Medulla oblongata (tissue), 1 donor: ENCODE data around the gene SHISA2.
A peak's percentile ranks its signal among the peaks of the same experiment; 100 is the strongest.

Experiments
- DNase-seq: peaks from one replicate; pipeline ENCODE4 v3.0.0-alpha.2; 2015; ENCODE audit errors: extremely low spot score

SHISA2 gene

DNA sequence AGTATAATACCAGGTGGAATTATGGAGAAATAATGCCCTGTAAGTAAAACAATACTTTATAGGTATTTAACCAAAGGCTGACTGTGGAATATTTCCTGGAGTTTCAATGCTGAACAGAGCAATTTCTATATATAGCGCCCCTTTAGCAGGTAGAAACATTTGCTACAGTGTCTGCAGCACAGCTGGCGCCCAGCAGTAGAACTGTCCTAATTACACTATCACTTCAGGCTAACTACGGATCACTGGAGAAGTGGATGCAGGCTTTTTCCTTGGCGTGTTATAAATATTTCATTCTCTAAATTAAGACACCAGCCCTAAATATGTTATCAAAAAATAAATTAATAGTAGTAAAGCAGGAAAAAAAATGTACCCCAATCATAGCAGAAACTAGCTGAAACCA lies 3.1 kb downstream of the SHISA2 start:
- no peak for DNase-seq

DNA sequence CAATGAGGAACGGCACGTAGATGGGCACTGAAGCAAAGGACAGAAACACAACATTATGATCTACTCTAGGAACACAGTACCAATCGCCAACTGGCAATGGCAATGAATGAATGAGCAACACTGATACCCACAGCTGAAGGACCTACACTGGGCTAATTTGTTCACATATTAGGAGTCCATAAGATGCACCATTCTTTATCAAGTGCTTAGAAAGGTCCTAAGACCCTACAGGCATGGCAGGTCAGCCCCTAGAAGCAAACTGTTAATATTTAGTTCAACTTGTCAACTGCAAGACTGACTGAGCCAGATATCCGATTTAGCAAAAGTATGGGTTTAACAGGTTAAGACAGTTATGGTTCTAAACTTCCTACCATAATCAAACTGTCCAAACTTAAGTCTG lies 4.8 kb downstream of the SHISA2 start:
- DNase-seq = no peak

GRCh38 chr13:26046639-26047038 lies 5.2 kb downstream of the SHISA2 start:
- no peak for DNase-seq

DNA sequence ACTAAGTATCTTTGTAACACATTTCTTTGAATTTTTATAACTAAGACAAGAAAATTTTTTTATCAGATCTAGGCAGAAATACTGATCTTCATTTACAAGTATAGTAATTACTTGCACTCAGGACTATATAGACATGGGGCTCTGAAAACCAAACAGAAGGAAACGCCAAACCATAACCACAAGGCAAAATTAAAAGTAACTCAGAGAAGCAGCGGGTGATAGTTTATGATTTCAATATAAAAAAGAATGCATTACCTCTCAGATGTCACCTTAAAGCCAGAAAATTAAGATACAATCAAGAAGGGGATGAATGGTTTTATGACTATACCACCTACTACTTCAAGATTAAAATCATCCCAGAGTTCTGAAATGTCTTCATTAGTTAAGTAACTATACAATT lies 6.7 kb downstream of the SHISA2 start:
- no peak for DNase-seq

DNA sequence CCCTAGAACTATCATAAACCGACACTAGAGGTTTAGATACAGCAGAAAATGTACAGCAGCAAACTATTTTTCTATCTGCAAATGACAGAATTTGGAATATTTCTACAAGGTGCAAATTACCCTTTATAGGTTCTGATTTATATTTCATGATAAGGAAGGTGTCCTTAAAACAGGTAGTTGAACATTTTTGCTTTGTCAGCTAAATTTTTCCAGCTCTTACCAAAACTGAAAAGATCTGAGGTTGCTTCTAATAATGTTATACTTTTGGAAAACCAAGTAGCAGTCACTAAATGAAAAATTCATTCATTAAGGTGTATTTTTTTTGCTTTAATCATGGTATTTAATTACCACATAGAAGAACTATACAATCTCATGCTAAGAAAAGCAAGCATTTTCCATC lies 9.0 kb downstream of the SHISA2 start:
- no peak for DNase-seq

GRCh38 chr13:26041444-26041843 lies 10.4 kb downstream of the SHISA2 start:
- DNase-seq = no peak

DNA sequence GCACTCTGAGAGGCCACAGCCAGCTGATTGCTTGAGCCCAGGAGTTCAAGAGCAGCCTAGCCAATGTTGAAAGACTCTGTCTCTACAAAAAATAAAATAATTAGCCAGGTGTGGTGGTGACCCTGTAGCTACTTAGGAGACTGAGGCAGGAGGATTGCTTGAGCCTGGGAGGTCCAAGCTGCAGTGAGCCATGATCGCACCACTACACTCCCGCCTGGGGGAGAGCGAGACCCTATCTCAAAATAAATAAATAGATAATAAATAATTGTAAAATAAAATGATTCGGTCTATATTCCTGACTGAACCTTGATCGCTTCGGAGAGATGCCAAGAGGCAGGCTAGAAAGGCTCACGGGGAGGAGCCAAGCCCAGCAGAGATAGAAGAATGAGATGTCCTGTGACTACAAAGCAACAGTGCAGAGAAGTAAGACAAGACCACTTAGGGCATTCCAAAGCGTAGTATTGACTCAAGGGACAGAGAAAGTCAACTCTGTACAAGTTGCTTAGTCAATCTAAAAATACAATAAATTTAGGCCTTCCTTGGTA lies 12.8 kb downstream of the SHISA2 start:
- no peak for DNase-seq

DNA sequence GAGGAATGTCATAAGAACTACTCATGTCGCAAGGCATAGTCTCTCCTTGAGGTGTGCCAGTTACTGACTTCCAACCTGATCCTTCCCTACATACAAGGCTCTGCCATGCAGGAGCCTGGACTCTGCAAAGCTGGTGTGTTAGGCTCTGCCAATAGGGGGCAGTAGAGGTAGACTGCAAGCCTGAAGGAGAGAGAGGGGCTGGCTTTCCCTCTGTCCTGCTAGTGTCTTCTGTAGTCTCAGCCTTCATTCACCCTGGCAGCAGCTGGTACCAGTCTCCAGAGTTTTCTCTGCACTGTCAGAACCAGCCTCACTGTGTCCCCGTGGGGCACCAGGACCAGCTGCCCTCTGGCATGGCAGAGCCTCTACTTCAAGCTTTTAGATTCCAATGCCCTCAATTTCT lies 14.5 kb downstream of the SHISA2 start:
- DNase-seq = peak; percentile 90

GRCh38 chr13:26036383-26036782 lies 15.4 kb downstream of the SHISA2 start:
- no peak for DNase-seq

DNA sequence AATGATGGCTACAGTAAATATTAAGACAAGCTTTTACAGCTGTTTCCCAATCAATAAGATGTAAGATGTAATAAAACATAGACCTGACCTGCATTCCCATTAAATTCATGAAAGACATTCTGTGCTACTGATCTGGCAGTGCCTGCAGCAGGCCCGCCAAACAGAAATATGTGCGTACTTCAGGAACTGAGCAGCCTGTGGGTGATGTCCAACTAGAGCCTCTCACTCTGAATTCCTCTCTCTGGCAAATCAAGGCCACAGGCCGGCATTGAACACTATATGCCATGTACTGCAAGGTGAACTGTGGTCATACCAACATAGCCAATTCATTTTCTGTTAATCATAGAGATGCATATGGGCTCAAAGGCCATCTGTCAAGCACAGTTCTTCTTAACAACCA lies 17.8 kb downstream of the SHISA2 start:
- DNase-seq = no peak

DNA sequence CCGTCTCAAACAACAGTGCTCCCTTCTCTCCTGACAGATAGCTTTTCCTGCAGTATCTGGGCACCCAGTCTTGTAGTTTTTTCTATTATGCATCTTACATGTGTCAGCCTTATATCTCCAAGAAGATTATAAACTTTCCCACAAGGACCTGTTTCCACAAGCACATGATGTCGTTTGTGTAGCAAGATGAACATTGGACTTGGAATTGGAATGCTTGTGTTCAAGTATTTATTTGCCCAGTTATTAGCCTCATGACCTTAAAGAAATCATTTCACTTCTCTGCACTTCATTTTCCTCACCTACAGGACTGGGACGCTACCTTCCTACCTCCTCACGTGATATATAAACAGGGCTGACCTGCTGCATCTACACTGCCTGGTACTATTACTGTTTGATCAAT lies 21.5 kb downstream of the SHISA2 start:
- no peak for DNase-seq

DNA sequence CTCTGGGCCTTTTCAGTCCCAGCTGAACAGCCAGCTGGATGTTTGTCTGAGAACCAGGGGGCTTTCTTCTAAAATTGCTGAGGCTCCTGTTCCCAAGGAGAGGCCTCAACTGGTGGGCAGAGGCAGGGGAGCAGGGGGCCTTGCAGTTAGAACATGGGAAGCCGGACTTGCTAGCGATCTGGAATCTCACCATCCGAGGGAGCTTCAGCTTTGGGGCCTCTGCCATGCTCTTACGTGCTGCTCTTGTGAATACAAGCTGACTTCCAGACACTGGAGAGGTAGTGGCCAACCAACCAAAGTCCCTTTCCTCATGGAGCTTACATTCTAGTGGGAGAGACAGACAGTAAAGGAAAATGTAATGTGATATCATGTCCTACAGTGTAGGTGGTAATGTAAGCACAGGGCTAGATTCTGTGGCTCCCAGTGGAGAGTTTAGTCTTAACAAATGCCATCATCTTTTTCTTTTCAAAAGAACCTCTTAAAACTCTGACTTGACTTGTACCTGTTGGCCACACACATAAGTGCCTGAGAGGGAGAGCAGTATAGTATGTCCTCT lies 22.2 kb downstream of the SHISA2 start:
- no peak for DNase-seq

GRCh38 chr13:26026211-26026610 lies 25.6 kb downstream of the SHISA2 start:
- DNase-seq = no peak

GRCh38 chr13:26025771-26026170 lies 26.0 kb downstream of the SHISA2 start:
- DNase-seq = no peak

GRCh38 chr13:26025196-26025595 lies 26.6 kb downstream of the SHISA2 start:
- peak; percentile 41 for DNase-seq

DNA sequence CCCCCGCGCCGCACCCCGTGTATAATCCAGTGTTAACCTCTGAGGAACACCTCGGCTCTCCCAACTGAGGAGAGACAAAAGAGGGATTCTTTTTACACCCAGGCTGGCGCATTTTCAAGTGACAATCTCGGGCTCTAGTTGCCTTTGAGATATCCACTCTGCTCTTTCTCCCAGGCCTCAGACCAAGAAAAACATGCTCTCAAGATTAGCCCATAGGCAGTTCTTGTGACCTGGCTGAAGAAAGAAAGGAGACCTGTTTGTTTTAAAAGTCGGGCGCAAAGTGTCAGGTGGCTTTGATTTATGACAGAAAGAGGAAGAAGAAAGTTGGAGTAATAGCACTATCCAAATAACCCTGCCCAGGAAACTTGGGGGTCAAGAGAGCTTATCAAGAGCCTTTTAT lies 27.3 kb downstream of the SHISA2 start:
- DNase-seq = no peak

- DNase-seq = peak; percentile 20
These were observed 29.1 kb downstream of the SHISA2 start for GRCh38 chr13:26022538-26023292.

DNA sequence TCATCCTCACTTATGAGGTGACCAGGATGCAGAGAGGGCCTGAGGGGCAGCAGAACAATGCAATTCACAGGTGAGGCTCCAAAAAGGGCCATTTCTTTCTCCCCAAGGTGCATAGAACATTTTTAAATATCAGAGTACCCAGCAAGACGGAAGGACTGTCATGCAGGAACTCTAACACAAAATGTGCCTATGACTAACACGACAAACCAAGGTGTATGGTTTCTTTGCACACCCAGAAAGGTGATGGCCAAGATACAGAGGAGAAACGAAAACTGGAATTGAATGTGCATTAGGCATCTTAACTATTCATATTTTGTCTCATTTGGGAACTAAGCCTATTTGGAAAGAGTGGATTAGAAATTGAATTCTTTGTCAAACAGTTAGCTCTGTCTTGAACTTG lies 29.9 kb downstream of the SHISA2 start:
- DNase-seq = no peak

DNA sequence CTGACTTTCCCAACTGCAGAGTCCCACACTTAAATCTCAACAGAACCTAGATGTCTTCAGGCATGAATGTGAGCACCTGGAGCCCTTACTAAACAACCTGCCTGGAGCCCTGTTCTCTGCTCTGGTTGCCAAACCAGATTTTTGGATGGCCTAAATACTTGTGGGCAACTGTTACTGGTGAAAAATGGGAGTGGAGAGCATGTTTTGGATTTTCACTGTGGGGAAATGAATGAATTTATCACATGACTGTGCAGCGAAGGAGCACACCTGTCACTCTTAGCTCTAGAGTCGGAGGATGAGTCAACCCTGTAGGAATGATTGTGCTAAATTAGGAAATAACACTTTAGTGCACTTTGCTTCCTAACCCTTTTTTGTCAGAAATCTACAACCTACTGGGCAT lies 30.3 kb downstream of the SHISA2 start:
- DNase-seq = no peak

DNA sequence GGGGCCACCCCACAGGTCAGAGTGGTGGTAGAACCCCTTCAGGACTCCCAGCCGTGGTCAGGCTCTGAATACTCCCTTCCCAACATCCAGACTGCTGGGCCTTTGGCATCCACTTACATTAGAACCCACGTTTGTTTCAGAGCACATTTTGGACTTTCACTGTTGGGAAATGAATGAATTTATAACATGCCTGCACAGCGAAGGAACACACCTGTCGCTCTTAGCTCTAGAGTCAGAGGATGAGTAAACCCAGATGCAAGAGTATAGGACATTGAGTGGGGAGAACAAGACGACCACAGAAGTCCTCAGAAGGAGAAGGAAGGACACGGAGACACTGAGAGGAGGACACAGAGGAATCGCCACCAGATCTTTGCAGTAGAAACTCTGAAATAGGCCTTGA lies 30.9 kb downstream of the SHISA2 start:
- DNase-seq = no peak

DNA sequence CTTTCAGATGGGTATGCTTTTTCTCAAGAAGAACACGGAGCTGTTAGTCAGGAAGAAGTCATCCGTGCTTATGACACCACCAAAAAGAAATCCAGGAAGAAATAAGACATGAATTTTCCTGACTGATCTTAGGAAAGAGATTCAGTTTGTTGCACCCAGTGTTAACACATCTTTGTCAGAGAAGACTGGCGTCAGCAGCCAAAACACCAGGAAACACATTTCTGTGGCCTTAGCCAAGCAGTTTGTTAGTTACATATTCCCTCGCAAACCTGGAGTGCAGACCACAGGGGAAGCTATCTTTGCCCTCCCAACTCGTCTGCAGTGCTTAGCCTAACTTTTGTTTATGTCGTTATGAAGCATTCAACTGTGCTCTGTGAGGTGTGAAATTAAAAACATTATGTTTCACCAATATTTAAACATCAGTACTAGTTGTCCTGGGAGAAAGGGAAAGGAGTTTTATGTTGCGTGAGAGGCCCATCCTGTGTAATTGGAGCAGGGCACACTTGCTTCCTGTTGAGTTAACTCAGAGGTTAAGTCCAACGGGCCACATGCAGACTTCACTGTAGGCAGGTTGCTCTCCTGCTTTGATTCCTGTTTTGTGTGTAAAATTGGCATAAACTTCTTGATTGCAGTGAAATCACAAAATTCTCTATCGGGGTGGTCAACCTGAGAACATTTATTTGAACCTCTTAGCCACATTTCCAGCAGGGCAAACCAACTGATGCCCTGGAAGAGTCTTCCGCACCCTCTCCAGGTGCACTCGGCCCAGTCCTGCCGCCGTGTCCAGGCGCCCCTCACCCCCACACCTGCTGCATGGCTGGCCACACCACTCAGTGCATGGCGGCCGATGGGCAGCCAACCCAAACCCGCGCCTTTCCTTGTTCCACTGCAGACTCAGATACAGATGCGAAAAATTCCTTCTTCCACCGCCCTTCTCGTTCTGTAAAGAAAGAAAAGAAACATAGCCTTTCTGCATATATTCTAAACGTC lies 31.6 kb downstream of the SHISA2 start:
- DNase-seq = no peak

DNA sequence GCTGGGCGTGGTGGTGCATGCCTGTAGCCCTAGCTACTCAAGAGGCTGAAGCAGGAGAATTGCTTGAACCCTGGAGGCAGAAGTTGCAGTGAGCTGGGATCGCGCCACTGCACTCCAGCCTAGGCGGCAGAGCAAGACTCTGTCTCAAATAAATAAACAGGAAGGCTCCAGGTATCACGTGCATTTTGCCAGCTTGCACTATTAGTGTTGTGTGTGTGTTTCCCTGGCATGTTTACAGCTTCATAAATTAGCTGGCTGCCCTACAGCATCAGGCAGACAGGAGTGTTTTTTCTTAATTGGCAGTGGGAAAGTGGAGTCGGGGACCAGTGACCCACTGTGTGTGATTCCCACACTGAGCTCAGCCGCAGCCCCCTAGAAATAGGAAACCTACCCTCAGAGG lies 32.6 kb downstream of the SHISA2 start:
- DNase-seq = no peak
